WTC11 (cell line): ENCODE measurements around the gene DBN1. TPM values are rescaled to one million over a fixed set of nuclear protein-coding genes. Genes with fewer than 3 reads are reported as not detected.
A peak's percentile ranks its signal among the peaks of the same experiment; 100 is the strongest.

ENCODE experiments used
- ATAC-seq: fragments of 200-7000 bp; cut with Tn5 transposase; 2 replicates; pipeline ENCODE4 v1.10.0; 2021; ENCODE audit warnings: mild to moderate bottlenecking, moderate library complexity
- CTCF ChIA-PET: fragments of 300-600 bp; sonication (Branson Sonifier 250); formaldehyde crosslinking; loops from one replicate; lab custom pipeline; 2021; ENCODE audit warnings: antibody characterized with exemption; lab: Charles Lee
- POLR2A ChIA-PET: fragments of 350-600 bp; sonication (Branson Sonifier 250); formaldehyde crosslinking; loops from one replicate; lab custom pipeline; 2021; ENCODE audit warnings: antibody characterized with exemption; lab: Charles Lee
- DNase-seq: peaks from one replicate; pipeline ENCODE4 v3.0.0; 2021; ENCODE audit warnings: low spot score
- H3K27ac Mint-ChIP-seq: 2 replicates; pipeline ENCODE4 v1.8.0; 2021; ENCODE audit warnings: mixed read lengths
- H3K27me3 Mint-ChIP-seq: 2 replicates; pipeline ENCODE4 v1.8.0; 2021; ENCODE audit warnings: low read depth, mild to moderate bottlenecking, moderate library complexity, mixed read lengths
- H3K36me3 Mint-ChIP-seq: 2 replicates; pipeline ENCODE4 v1.8.0; 2021; ENCODE audit warnings: mixed read lengths
- H3K4me1 Mint-ChIP-seq: 2 replicates; pipeline ENCODE4 v1.8.0; 2022; ENCODE audit warnings: mixed read lengths
- H3K4me3 Mint-ChIP-seq: 2 replicates; pipeline ENCODE4 v1.8.0; 2021; ENCODE audit warnings: mild to moderate bottlenecking, moderate library complexity, mixed read lengths
- H3K9me3 Mint-ChIP-seq: 2 replicates; pipeline ENCODE4 v1.8.0; 2021; ENCODE audit warnings: mixed read lengths
- ARID4B ChIP-seq: sonication (generic); formaldehyde crosslinking; IDR thresholded peaks from 2 replicates; pipeline ENCODE4 v1.8.0; 2023; ENCODE audit warnings: missing genetic modification reagents, mild to moderate bottlenecking, borderline replicate concordance
- E2F1 ChIP-seq: sonication (generic); formaldehyde crosslinking; IDR thresholded peaks from 2 replicates; pipeline ENCODE4 v1.8.0; 2022; ENCODE audit warnings: mild to moderate bottlenecking, missing genetic modification reagents
- ERG ChIP-seq: fragments of 250-450 bp; sonication (Bioruptor Pico); IDR thresholded peaks from 2 replicates; pipeline ENCODE4 v1.8.0; 2021; ENCODE audit warnings: mild to moderate bottlenecking
- GABPB1 ChIP-seq: sonication (generic); formaldehyde crosslinking; IDR thresholded peaks from 2 replicates; pipeline ENCODE4 v1.8.1; 2023; ENCODE audit warnings: mild to moderate bottlenecking, missing genetic modification reagents
- IRF2 ChIP-seq: sonication (generic); formaldehyde crosslinking; IDR thresholded peaks from 2 replicates; pipeline ENCODE4 v1.8.0; 2022; ENCODE audit warnings: low read depth, missing genetic modification reagents, borderline replicate concordance
- NFYB ChIP-seq: sonication (generic); formaldehyde crosslinking; conservative IDR thresholded peaks from 2 replicates; pipeline ENCODE4 v1.8.0; 2022; ENCODE audit warnings: low read depth, missing genetic modification reagents
- RORB ChIP-seq: fragments of 250-450 bp; sonication (Bioruptor Pico); IDR thresholded peaks from 2 replicates; pipeline ENCODE4 v1.9.0; 2021; ENCODE audit warnings: mild to moderate bottlenecking
- TEAD1 ChIP-seq: sonication (generic); formaldehyde crosslinking; IDR thresholded peaks from 2 replicates; pipeline ENCODE4 v1.8.0; 2022; ENCODE audit warnings: mild to moderate bottlenecking, missing genetic modification reagents
- ZBTB21 ChIP-seq: sonication (generic); formaldehyde crosslinking; IDR thresholded peaks from 2 replicates; pipeline ENCODE4 v1.8.1; 2023; ENCODE audit warnings: mild to moderate bottlenecking, missing genetic modification reagents, borderline replicate concordance
- ZBTB43 ChIP-seq: sonication (generic); formaldehyde crosslinking; IDR thresholded peaks from 2 replicates; pipeline ENCODE4 v1.8.1; 2023; ENCODE audit warnings: mild to moderate bottlenecking, missing genetic modification reagents
- ZMAT4 ChIP-seq: fragments of 250-450 bp; sonication (Bioruptor Pico); IDR thresholded peaks from 2 replicates; pipeline ENCODE4 v1.9.0; 2021; ENCODE audit warnings: mild to moderate bottlenecking
- ZNF512 ChIP-seq: sonication (generic); formaldehyde crosslinking; IDR thresholded peaks from 2 replicates; pipeline ENCODE4 v1.8.1; 2022; ENCODE audit warnings: missing genetic modification reagents, borderline replicate concordance
- ZNF671 ChIP-seq: fragments of 250-450 bp; sonication (Bioruptor Pico); IDR thresholded peaks from 2 replicates; pipeline ENCODE4 v1.8.0; 2021; ENCODE audit warnings: mild to moderate bottlenecking
- total RNA-seq: library from RNA; stranded (reverse); gene quantifications from 3 replicates; pipeline ENCODE4 v1.2.3, GENCODE V29; 2021
- TF ChIP-seq, protein P1 (sequence below): fragments of 200-600 bp; IDR thresholded peaks from 2 replicates; pipeline ENCODE4 v1.8.0; 2022; ENCODE audit warnings: antibody characterized with exemption
- TF ChIP-seq, protein P2 (sequence below): fragments of 250-450 bp; sonication (Bioruptor Pico); conservative IDR thresholded peaks from 2 replicates; pipeline ENCODE4 v1.9.0; 2021; ENCODE audit warnings: mild to moderate bottlenecking

DBN1 gene
- total RNA-seq, 1 experiment from 2014 or later, result 288 TPM

DNA sequence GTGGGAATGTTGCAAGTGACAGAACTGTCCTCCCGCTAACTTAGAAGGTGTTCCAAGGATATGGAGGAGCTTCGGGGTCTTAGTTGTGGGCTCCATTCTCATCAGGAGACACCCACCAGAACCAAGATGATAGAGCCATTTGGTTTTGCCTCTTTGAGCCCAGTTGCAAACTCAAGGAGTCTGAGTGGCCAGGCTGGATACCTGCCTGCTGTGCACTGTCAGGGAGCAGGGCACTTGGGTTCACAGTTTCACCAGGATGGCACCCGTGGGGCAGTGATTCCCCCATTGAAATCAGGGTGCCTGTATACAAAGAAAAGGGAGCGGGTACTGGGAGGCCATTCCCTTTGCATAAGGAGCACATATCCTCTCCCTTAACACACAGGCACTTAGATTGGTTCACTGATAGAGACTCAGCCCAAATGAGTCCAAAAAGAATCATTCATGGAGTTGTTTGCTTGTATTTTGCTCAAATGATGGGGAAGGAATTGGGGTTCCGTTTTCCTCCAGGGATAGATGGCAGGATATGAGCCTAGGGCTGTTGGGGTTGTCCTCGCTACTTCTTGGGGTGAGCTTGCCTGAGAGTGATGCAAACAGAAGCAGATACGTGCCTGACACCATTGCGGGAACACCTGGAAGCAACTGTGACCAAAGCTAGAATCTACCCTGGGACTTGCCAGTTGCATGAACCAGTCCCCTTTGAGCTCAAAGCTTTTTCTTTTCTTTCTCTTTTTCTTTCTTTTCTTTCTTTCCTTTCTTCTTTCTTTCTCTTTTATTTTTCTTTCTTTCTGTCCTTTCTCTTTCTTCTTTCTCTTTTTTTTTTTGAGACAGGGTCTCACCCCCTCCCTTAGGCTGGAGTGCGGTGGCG, 28.1 kb downstream of the DBN1 start:
- DNase-seq (no peak), ATAC-seq (no peak)
- Mint-ChIP-seq H3K9me3 (no peaks in the 10 kb centered on the region), H3K4me1 (peaks cover 43% of the 10 kb centered on the region)
- POLR2A ChIA-PET, result interaction anchor here (0.6 to 5.8 kb wide), 8 partner anchors 8 to 736 kb away, joined by 3 to 38 read pairs (median 4); partner anchors contain the start of gene GRK6
- no peak for TF ChIP-seq IRF2 (CRISPR knock-in tag)
- no peak for TF ChIP-seq TEAD1 (CRISPR knock-in tag)
- 0 out of 2 replicates have a peak, but pooled peaks have one; percentile 17 for TF ChIP-seq ZNF512 (CRISPR knock-in tag)
- no peak for TF ChIP-seq E2F1 (CRISPR knock-in tag)
- TF ChIP-seq NFYB (CRISPR knock-in tag), result no peak
- TF ChIP-seq, protein P1, sequence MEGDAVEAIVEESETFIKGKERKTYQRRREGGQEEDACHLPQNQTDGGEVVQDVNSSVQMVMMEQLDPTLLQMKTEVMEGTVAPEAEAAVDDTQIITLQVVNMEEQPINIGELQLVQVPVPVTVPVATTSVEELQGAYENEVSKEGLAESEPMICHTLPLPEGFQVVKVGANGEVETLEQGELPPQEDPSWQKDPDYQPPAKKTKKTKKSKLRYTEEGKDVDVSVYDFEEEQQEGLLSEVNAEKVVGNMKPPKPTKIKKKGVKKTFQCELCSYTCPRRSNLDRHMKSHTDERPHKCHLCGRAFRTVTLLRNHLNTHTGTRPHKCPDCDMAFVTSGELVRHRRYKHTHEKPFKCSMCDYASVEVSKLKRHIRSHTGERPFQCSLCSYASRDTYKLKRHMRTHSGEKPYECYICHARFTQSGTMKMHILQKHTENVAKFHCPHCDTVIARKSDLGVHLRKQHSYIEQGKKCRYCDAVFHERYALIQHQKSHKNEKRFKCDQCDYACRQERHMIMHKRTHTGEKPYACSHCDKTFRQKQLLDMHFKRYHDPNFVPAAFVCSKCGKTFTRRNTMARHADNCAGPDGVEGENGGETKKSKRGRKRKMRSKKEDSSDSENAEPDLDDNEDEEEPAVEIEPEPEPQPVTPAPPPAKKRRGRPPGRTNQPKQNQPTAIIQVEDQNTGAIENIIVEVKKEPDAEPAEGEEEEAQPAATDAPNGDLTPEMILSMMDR, result no peak
- 0 out of 2 replicates have a peak, but pooled peaks have one; percentile 12 for TF ChIP-seq ZNF671
- TF ChIP-seq GABPB1 (CRISPR knock-in tag), result no peak
- TF ChIP-seq ZBTB43, result no peak
- no peak for TF ChIP-seq RORB (CRISPR knock-in tag)
- TF ChIP-seq ERG (CRISPR knock-in tag), result 0 out of 2 replicates have a peak, but pooled peaks have one; percentile 18
- TF ChIP-seq, all 79 proteins: peak for 3
- Mint-ChIP-seq H3K4me3 (peak overlapping the region; percentile 66), H3K36me3 (no peaks in the 10 kb centered on the region), H3K27ac (no peak overlapping the region), H3K27me3 (peaks cover 34% of the 10 kb centered on the region)
- CTCF ChIA-PET, result interaction anchor here (0.6 to 15.8 kb wide), 17 partner anchors 8 to 134 kb away, joined by 3 to 171 read pairs (median 4); partner anchors contain the start of genes GRK6, MXD3 and PDLIM7

DNA sequence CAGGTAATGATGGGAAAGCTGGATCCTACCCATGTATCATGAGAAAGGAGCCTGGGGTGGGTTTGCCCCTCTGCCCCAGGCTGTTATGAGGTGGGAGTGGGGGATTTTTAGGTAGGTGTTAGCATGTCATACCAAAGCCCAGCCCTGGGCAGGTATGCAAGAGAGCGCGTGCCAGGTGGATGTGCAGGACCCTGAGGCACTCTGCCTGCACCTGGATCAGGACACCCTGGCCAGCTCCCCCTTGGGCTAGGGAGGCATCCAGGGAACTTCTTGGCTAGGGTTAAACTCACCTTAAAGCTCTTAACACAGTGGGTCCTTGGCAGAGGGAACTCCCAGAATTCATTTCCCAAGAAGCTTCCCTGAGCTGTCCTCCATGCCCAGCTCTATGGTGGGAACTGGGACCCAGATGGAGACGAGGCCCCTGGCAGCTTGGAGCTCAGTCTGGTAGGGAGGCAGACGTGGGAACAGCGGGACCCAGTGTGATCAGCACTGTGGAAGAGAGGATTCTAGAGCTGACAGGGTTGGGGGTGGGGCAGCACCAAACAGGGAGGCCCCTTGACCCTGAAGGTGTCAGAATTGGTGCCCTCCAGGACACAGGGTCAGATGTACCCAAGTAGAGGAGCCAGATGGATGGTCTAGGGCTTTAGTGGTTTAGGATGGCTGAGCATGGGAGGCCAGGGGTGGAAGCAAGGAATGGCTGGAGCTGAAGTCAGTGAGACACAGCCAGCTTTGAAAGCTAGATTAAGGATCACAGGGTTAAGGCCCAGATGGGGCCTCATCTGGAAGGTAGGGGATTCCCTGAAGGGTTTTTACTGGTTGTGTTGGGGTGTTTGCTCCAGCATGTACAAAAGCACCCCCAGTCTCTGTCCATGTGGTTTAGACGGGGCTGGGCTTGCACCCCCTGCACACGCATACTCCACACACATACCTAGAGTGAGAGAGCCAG, 29.1 kb downstream of the DBN1 start:
- ChIA-PET CTCF (interaction anchor here (0.6 to 15.8 kb wide), 13 partner anchors 7 to 332 kb away, joined by 3 to 171 read pairs (median 4); partner anchors contain the start of gene MXD3), POLR2A (interaction anchor here (0.9 to 4.9 kb wide), 6 partner anchors 8 to 74 kb away, joined by 4 to 19 read pairs (median 5); partner anchors contain the start of gene GRK6)
- DNase-seq, result no peak
- Mint-ChIP-seq H3K4me3 (peak overlapping the region; percentile 10; the same call in 1 of the 2 replicates), H3K27ac (no peak overlapping the region), H3K36me3 (peaks cover 7% of the 10 kb centered on the region), H3K9me3 (peaks cover 4% of the 10 kb centered on the region), H3K27me3 (peaks cover 30% of the 10 kb centered on the region), H3K4me1 (peaks cover 47% of the 10 kb centered on the region)
- ATAC-seq, result no peak
- TF ChIP-seq ZMAT4 (CRISPR knock-in tag), result no peak
- TF ChIP-seq, protein P2, sequence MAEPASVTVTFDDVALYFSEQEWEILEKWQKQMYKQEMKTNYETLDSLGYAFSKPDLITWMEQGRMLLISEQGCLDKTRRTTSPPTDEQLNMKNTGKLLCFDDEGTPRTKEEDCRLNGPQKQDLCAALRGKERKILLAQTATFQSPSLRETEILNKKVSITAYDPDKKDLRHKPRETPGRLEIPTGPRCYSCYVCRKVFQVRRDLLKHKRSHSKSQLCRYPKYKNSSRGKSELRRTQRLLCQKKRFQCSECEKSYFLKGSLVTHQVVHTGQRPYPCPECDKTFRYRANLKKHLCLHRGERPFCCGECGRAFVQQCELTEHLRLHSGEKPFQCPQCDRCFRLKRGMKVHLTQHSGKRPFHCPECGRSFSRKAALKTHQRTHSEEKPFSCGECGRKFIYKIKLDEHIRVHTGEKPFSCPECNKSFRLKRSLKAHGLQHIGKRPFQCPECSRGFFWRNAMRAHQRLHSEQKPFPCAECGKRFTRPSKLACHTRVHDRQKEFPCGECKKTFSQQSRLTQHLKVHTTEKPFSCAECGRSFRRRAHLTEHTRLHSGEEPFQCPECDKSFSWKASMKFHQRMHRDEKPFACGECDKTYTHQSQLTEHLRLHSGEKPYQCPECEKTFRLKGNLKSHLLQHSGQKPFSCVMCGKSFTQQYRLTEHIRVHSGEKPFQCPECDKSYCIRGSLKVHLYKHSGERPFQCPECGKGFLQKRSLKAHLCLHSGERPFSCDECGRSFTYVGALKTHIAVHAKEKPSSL (CRISPR knock-in tag), result no peak
- 0 out of 2 replicates have a peak, but pooled peaks have one; percentile 41 for TF ChIP-seq ZBTB21 (CRISPR knock-in tag)
- TF ChIP-seq ARID4B (CRISPR knock-in tag), result peak; percentile 31; the same call in 1 of the 2 replicates
